Measurements from ENCODE around the gene FAM185A. TPM values are rescaled to one million over a fixed set of nuclear protein-coding genes. Genes with fewer than 3 reads are reported as not detected.
"Not testable (repeated sequence)": the region's sequence is repeated elsewhere in the genome, so short reads cannot be mapped to it uniquely, and the experiment has no call there.

Gene FAM185A
- total and polyA plus RNA-seq, 9 donors, result 5.0 to 19.6 (median 11.8) TPM

DNA sequence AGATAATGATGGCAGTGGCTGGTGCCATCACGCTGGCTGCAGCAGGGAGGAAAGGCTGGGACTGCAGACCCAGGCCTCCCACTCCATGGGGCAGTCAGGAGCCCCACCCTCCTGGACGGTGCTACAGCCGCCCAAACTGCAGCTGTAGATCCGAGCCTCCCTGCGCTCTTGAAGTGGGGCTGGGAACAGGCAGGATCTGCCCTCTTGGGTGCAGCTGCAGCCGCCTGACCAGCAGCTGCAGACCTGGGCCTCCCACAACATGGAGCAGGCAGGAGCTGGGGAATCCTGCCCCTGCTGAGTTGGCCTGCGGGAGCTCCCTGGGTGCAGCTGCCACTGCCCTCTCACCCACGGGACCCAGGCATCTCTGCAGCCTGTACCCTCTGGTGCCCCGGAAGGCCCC lies 4.9 kb upstream of the FAM185A start:
- not testable (repeated sequence) for H3K36me3 ChIP-seq

DNA sequence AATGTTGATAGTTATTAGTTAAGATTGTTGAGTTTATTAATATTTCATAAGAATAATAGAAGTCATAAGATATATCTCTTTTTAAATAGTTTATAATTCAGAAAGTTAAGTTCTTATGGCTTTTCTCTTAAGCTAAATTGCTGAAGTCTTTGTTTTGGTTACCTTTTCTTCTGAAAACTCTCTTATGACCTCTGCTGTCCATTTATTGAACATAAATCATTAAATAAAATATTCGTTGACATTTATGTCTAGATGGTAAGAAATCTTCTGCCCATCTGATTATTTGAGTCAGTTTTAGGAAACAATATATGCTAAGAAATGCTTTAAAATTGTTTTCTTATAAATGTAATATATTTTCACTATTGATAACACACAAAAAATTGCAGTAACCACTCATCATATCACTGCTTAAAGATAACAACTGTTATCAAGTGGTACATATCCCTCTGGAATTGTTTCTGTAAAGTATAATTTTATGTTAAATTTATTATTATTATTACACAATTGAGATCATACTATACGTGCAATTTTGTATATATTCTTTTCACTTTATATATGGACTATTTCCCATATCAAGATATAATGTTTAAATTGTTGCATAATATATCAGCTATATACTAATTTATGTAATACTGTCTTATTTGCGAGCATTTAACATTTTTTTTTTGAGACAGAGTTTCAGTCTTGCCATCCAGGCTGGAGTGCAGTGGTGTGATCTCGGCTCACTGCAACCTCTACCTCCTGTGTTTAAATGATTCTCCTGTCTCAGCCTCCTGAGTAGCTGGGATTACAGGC lies 3.1 kb upstream of the FAM185A start:
- H3K4me3 ChIP-seq; H3K36me3 ChIP-seq; H3K27ac ChIP-seq; H3K4me1 ChIP-seq (ENCODE audit: insufficient read depth); intact Hi-C loops (cut with DNase I); H3K9me3 ChIP-seq; H3K27me3 ChIP-seq; DNase-seq: not testable (repeated sequence)
- 66 to 70% (median 67%) methylated on average over 4 of the region's 4 CpGs for WGBS, 3 donors

More for the DNA sequence above, 4.9 kb upstream of the FAM185A start:
- DNase-seq; H3K27me3 ChIP-seq; H3K27ac ChIP-seq; H3K4me1 ChIP-seq (ENCODE audit: insufficient read depth); H3K9me3 ChIP-seq; H3K4me3 ChIP-seq; intact Hi-C loops (cut with DNase I): not testable (repeated sequence)
- 58 to 73% (median 63%) methylated on average over 4 to 9 of the region's 9 CpGs for WGBS, 3 donors

DNA sequence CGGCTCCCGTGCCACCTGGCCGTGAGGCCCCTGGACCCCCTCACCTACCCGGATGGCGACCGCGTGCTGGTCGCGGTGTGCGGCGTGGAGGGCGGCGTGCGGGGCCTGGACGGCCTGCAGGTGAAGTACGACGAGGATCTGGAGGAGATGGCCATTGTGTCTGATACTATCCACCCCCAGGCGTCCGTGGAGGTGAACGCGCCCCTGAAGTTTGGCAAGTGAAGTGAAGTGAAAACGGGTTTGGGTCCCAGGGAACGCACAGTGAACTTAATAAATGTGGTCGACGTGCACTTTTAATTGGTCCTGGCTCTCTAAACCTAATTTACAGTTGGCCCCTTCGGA lies 617 bp downstream of the FAM185A start:
- H3K4me1 ChIP-seq (ENCODE audit: insufficient read depth); H3K27ac ChIP-seq; intact Hi-C loops (cut with DNase I); DNase-seq; H3K27me3 ChIP-seq; H3K36me3 ChIP-seq; H3K9me3 ChIP-seq: not testable (repeated sequence)
- peak overlapping the region; percentile 48 for H3K4me3 ChIP-seq
- 4 to 9% (median 8%) methylated on average over 8 to 14 of the region's 26 CpGs for WGBS, 3 donors

DNA sequence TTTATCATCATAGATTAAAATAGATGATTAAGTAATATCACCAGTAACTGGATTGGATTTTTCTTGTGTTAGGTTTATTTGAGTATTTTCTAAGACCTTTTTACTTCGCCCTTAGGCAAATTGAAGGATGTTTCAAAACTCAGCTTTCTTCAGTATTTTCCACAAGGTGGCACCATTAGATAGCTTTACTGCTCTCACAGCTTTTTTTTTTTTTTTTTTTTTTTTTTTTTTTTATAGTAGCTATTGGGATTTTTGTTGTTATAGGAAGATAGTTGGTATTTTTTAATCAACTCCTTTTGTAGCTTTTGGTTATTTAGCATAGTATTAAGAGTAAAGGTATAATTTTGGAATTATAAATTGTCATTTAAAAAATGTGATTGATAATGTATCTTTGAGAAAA lies 9.4 kb downstream of the FAM185A start:
- not testable (repeated sequence) for DNase-seq; H3K27ac ChIP-seq; H3K9me3 ChIP-seq; H3K27me3 ChIP-seq; H3K36me3 ChIP-seq; H3K4me3 ChIP-seq; H3K4me1 ChIP-seq (ENCODE audit: insufficient read depth)
- intact Hi-C loops (cut with DNase I), result loop anchor here in 1 of 4 donors (5.0 kb wide), 1 partner anchor 304 kb away; no protein-coding TSS in a partner anchor
- 55 to 70% methylated on average over 1 of the region's 1 CpG; no CpG with 5 or more reads in 1 of the 3 donors for WGBS, 3 donors
- TF ChIP-seq, protein P1, sequence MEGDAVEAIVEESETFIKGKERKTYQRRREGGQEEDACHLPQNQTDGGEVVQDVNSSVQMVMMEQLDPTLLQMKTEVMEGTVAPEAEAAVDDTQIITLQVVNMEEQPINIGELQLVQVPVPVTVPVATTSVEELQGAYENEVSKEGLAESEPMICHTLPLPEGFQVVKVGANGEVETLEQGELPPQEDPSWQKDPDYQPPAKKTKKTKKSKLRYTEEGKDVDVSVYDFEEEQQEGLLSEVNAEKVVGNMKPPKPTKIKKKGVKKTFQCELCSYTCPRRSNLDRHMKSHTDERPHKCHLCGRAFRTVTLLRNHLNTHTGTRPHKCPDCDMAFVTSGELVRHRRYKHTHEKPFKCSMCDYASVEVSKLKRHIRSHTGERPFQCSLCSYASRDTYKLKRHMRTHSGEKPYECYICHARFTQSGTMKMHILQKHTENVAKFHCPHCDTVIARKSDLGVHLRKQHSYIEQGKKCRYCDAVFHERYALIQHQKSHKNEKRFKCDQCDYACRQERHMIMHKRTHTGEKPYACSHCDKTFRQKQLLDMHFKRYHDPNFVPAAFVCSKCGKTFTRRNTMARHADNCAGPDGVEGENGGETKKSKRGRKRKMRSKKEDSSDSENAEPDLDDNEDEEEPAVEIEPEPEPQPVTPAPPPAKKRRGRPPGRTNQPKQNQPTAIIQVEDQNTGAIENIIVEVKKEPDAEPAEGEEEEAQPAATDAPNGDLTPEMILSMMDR (IDR thresholded peaks at IDR 0.05), result peak in 1 of 3 donors; percentile 14

DNA sequence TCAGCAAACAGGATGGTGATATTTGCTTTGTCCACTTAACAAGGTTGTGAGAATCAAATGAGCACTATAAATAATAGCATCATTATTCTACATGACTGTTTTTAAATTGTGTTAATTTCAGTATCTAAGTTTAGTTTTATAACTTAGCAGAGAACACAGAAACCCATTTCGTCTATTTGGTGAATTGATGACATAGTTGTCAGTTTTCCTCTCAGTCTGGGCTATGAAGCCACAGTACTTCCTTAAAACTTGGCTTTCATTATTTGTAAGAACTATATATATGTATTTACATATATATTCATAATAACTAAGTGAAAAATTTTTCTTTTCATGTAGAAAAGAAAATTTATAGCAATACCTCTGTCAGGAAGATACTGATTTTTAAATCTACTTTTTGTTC lies 11.1 kb downstream of the FAM185A start:
- H3K27ac ChIP-seq; H3K4me1 ChIP-seq (ENCODE audit: insufficient read depth); H3K27me3 ChIP-seq; H3K9me3 ChIP-seq; H3K4me3 ChIP-seq; H3K36me3 ChIP-seq; DNase-seq: not testable (repeated sequence)
- 89 to 96% (median 90%) methylated on average over 1 of the region's 1 CpG for WGBS, 3 donors
- intact Hi-C loops (cut with DNase I), result loop anchor here in 2 of 4 donors (5.0 to 10.0 kb wide), 2 partner anchors 302 to 305 kb away; no protein-coding TSS in a partner anchor

DNA sequence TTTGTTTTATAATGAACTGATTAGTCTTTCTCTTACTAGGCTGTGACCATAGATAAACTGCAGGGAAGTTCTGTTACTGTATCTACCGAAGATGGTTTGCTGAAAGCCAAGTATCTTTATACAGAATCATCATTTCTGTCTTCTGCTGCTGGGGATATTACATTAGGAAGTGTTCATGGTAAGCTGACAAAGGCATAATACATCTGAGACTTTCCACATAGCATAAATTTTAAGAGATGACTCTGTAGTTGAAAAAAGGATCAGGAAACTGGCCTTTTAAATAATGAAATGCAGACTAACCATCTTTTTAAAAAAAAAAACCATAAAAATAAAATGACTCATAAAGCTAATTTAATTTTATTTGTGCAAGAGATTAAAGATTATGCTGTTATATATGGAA lies 12.4 kb downstream of the FAM185A start:
- intact Hi-C loops (cut with DNase I), result loop anchor here in 1 of 4 donors (10.0 kb wide), 1 partner anchor 304 kb away; no protein-coding TSS in a partner anchor

DNA sequence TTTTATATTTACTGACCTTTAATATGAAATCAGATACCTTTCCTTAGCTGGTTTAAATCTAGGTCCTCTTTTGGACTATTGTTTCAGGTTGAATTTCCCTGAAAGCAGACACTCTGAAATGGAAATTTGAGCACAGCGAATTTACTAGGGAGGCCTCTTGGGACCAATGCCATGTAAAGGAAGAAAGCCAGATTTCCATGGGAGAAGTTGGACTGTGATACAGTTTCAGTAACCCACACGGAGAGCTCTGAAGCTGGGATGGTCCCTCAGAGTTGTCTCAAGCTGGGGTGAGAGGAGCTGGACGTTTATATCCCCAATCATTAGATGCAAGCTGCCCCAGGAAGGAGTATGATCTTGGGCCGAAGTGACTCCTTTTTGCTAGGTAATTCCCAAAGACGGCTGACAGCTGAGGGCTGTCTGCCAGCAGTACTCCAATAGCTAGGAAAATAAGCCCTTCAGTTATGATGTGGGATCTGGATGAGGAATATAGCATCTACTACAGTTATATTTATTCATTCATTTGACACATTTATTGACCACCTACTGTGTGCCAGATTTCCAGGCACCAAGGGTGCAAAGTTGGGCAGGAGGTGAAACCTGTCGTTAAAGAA lies 14.6 kb downstream of the FAM185A start:
- not testable (repeated sequence) for H3K27me3 ChIP-seq; H3K36me3 ChIP-seq; H3K4me3 ChIP-seq; H3K4me1 ChIP-seq (ENCODE audit: insufficient read depth); DNase-seq; H3K9me3 ChIP-seq
- intact Hi-C loops (cut with DNase I), result loop anchor here in 1 of 4 donors (10.0 kb wide), 1 partner anchor 301 kb away; no protein-coding TSS in a partner anchor
- H3K27ac ChIP-seq, result peak overlapping the region in 1 of 2 donors; percentile 46
- WGBS, 3 donors, result 32 to 43% (median 37%) methylated on average over 5 to 6 of the region's 6 CpGs

More for the DNA sequence above, 12.4 kb downstream of the FAM185A start:
- H3K4me1 ChIP-seq (ENCODE audit: insufficient read depth); H3K4me3 ChIP-seq; DNase-seq; H3K9me3 ChIP-seq; H3K27ac ChIP-seq; H3K36me3 ChIP-seq; H3K27me3 ChIP-seq: not testable (repeated sequence)
- 79 to 90% (median 90%) methylated on average over 1 of the region's 1 CpG for WGBS, 3 donors

DNA sequence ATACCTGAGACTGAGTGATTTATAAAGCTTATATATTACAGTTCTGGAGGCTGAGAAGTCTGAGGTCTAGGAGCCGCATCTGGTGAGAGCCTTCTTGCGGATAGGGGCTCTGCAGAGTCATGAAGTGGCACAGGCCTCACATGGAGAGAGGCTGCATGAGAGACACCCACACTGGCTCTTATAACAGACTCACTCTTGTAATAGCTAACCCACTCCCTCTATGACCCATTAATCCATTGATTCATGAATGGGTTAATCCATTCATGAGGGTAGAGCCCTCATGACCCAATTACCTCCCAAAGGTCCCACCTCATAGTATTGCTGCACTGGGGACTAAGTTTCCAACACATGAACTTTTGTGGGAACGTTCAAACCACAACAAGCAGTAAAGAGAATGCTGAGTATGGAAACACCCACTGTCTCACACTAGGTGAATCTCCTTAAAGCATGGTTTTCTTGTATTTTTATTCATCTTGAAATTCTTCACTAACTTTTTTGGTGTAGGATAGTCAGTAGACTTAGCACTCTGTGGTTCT lies 20.9 kb downstream of the FAM185A start:
- H3K27ac ChIP-seq, result not testable (repeated sequence)
- 81 to 99% (median 86%) methylated on average over 1 to 3 of the region's 3 CpGs for WGBS, 3 donors

DNA sequence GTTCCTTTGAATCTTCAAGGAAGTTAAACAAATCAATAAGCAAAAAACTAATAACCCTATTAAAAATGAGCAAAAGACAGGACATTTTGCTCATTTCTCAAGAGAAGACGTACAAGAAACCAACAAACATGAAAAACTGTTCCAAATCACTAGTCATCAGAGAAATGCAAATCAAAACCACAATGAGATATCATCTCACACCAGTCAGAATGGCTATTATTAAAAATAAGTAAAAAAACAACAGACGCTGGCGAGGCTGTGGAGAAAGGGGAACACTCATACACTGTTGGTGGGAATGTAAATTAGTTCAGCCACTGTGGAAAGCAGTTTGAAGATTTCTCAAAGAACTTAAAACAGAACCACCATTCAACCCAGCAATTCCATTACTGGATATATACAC lies 21.7 kb downstream of the FAM185A start:
- 93 to 99% (median 98%) methylated on average over 3 of the region's 3 CpGs for WGBS, 3 donors
- DNase-seq; intact Hi-C loops (cut with DNase I): not testable (repeated sequence)

More for the DNA sequence above, 20.9 kb downstream of the FAM185A start:
- H3K9me3 ChIP-seq; DNase-seq; H3K4me1 ChIP-seq (ENCODE audit: insufficient read depth); H3K36me3 ChIP-seq; H3K4me3 ChIP-seq; H3K27me3 ChIP-seq: not testable (repeated sequence)
- intact Hi-C loops (cut with DNase I), result loop anchor here in 1 of 4 donors (10.0 kb wide), 1 partner anchor 295 kb away; no protein-coding TSS in a partner anchor

DNA sequence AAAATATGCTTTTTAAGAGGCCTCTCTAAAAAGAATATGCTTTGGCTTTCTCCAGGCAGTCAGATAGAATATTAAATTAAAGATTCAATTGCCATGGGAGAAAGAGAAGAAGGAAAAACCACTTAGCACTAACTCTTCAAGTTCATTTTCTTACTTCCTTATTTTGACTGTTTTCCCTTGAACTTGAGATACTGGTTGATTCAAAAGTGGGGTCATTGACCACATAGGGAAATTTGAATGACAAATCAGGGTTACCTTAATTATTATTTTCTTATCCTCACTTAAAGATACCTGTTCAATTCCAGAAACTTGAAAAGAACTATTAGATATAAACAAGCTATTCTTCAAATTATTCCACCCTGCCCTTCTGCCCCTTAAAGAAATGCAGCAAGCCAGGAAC lies 27.4 kb downstream of the FAM185A start:
- intact Hi-C loops (cut with DNase I); H3K4me3 ChIP-seq; H3K36me3 ChIP-seq; H3K9me3 ChIP-seq; H3K27me3 ChIP-seq; H3K27ac ChIP-seq; DNase-seq; H3K4me1 ChIP-seq (ENCODE audit: insufficient read depth): not testable (repeated sequence)

More for the DNA sequence above, 21.7 kb downstream of the FAM185A start:
- H3K27me3 ChIP-seq; H3K36me3 ChIP-seq; H3K9me3 ChIP-seq; H3K4me1 ChIP-seq (ENCODE audit: insufficient read depth); H3K27ac ChIP-seq; H3K4me3 ChIP-seq: not testable (repeated sequence)
